Activated CD8-positive, alpha-beta T cell treated with anti-CD3 and anti-CD28 coated beads, Interleukin-2, amount 10 ng/mL, durations not matched to agents 7 days and 5 days (primary cell): Measurements from ENCODE around the gene EDA. TPM values are rescaled to one million over a fixed set of nuclear protein-coding genes. Genes with fewer than 3 reads are reported as not detected.
"Not testable (repeated sequence)": the region's sequence is repeated elsewhere in the genome, so short reads cannot be mapped to it uniquely, and the experiment has no call there.

Experiments
- ATAC-seq: fragments of 150-1000 bp; cut with Tn5 transposase; one replicate; pipeline ENCODE4 v1.10.0; 2021; ENCODE audit warnings: moderate library complexity
- CTCF ChIA-PET: fragments of 350-600 bp; sonication (Branson Sonifier 250); formaldehyde crosslinking; loops from one replicate; lab custom pipeline; 2021; ENCODE audit warnings: antibody characterized with exemption; lab: Charles Lee
- POLR2A ChIA-PET: fragments of 350-600 bp; sonication (Branson Sonifier 250); formaldehyde crosslinking; loops from one replicate; lab custom pipeline; 2021; ENCODE audit warnings: antibody characterized with exemption; lab: Charles Lee
- DNase-seq: peaks from one replicate; pipeline ENCODE4 v3.0.0-alpha.2; 2020
- H3K27ac Mint-ChIP-seq: one replicate; pipeline ENCODE4 v1.8.0; 2021; ENCODE audit warnings: mild to moderate bottlenecking, mixed read lengths
- H3K27me3 Mint-ChIP-seq: one replicate; pipeline ENCODE4 v1.8.0; 2021; ENCODE audit warnings: low read depth, mixed read lengths
- H3K36me3 Mint-ChIP-seq: one replicate; pipeline ENCODE4 v1.8.0; 2021; ENCODE audit warnings: low read depth, mixed read lengths
- H3K4me1 Mint-ChIP-seq: one replicate; pipeline ENCODE4 v1.8.0; 2021; ENCODE audit warnings: low read depth, mixed read lengths
- H3K4me3 Mint-ChIP-seq: one replicate; pipeline ENCODE4 v1.8.0; 2021; ENCODE audit warnings: mild to moderate bottlenecking, mixed read lengths
- H3K9me3 Mint-ChIP-seq: one replicate; pipeline ENCODE4 v1.8.0; 2022; ENCODE audit warnings: mixed read lengths; ENCODE audit not compliant: insufficient read depth
- total RNA-seq, 2 experiments: library from RNA; stranded (reverse); gene quantifications; one replicate each; pipeline ENCODE4 v1.2.3, GENCODE V29; 2021

Gene EDA
- total RNA-seq, 2 experiments from 2014 or later: 0.53 to 0.76 TPM

- Mint-ChIP-seq H3K27ac (no peak overlapping the region), H3K27me3 (no peaks in the 10 kb centered on the region), H3K36me3 (no peaks in the 10 kb centered on the region), H3K4me3 (no peak overlapping the region), H3K9me3 (no peaks in the 10 kb centered on the region), H3K4me1 (no peaks in the 10 kb centered on the region)
- DNase-seq (no peak), ATAC-seq (no peak)
- ChIA-PET POLR2A (no interaction called here), CTCF (interaction anchor here (1.4 kb wide), 1 partner anchor 61 kb away, joined by 3 read pairs; no protein-coding TSS in a partner anchor)
These were observed 353.5 kb downstream of the EDA start for GRCh38 chrX:69969460-69969859.

DNA sequence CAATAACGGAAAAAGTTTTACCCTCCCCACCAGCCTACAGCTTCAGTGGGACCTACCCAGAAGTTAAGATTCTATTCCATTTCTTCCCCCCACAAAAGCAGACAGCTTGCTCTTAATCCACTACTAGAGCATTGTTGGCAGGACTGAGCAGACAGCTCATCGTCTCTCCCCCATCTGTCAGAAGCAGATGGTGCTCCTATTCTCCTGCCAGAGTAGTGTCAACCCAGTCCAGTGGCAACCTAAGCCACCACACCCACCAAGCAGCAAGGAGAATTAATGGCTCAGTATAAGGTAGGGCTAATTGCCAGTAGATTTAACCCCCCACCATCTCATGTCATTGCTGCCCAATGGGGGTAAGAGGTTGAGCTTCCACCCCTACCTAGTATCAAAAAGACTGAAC lies 371.8 kb downstream of the EDA start:
- Mint-ChIP-seq H3K27ac (no peak overlapping the region), H3K36me3 (no peaks in the 10 kb centered on the region), H3K4me1 (no peaks in the 10 kb centered on the region), H3K4me3 (no peak overlapping the region), H3K9me3 (no peaks in the 10 kb centered on the region), H3K27me3 (no peaks in the 10 kb centered on the region)
- ATAC-seq (no peak), DNase-seq (no peak)
- ChIA-PET CTCF (no interaction called here), POLR2A (interaction anchor here (0.7 kb wide), 1 partner anchor 306 kb away, joined by 5 read pairs; no protein-coding TSS in a partner anchor)

DNA sequence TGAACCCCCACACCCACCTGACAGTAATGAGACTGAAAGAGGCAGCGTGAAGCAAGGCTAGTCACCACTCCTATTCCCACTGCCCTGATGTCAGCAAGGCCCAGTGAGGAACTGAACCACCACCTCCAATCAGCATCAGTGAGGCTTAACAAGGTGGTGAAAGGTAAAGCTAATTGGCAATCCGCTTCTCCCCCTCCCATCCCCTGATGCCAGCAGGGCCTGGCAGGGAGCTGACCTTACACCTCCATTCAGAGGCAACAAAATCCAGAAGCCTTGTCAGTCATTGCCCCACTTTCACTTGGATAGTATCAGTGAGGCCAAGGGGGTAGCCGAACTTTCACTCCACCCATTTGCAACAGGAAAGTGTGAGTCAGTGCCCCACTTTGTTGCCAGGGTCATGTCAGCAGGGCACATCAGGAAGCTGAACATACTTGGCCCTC lies 373.1 kb downstream of the EDA start:
- Mint-ChIP-seq H3K9me3 (no peaks in the 10 kb centered on the region), H3K36me3 (no peaks in the 10 kb centered on the region), H3K27me3 (no peaks in the 10 kb centered on the region), H3K4me3 (no peak overlapping the region), H3K4me1 (no peaks in the 10 kb centered on the region), H3K27ac (no peak overlapping the region)
- ATAC-seq (no peak), DNase-seq (peak; percentile 19)
- ChIA-PET POLR2A (no interaction called here), CTCF (no interaction called here)

- H3K4me3 Mint-ChIP-seq: no peak overlapping the region
- H3K4me1 Mint-ChIP-seq: no peaks in the 10 kb centered on the region
- ChIA-PET POLR2A (no interaction called here), CTCF (interaction anchor here (0.9 kb wide), 1 partner anchor 33 kb away, joined by 4 read pairs; no protein-coding TSS in a partner anchor)
- no peaks in the 10 kb centered on the region for H3K36me3 Mint-ChIP-seq
- H3K9me3 Mint-ChIP-seq: no peaks in the 10 kb centered on the region
- ATAC-seq: no peak
- H3K27ac Mint-ChIP-seq: no peak overlapping the region
- no peak for DNase-seq
- peaks cover 2% of the 10 kb centered on the region for H3K27me3 Mint-ChIP-seq
These were observed 375.8 kb downstream of the EDA start for GRCh38 chrX:69991685-69992084.

DNA sequence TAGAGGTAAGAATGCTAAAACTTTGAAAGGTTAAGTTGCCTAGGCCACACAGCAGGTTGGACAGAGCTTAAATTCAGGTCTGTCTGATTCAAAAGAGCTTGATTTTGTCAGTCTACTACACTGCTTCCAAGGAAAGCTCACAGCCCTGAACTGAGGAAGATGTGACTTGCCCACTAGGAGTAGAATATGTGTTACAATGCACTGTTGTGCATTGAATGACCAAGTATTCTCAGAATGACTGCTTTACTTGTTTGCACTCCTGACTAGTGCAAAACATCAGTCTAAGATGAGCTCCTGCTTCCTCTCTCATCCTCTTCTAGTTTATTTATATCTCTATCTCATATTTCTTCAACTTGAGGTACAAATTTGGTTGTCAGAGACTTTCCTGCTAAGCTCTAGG lies 377.6 kb downstream of the EDA start:
- Mint-ChIP-seq H3K4me1 (no peaks in the 10 kb centered on the region), H3K4me3 (no peak overlapping the region), H3K27ac (no peak overlapping the region), H3K36me3 (no peaks in the 10 kb centered on the region), H3K9me3 (no peaks in the 10 kb centered on the region), H3K27me3 (peaks cover 2% of the 10 kb centered on the region)
- POLR2A ChIA-PET: no interaction called here
- DNase-seq (no peak), ATAC-seq (no peak)
- CTCF ChIA-PET: no interaction called here

DNA sequence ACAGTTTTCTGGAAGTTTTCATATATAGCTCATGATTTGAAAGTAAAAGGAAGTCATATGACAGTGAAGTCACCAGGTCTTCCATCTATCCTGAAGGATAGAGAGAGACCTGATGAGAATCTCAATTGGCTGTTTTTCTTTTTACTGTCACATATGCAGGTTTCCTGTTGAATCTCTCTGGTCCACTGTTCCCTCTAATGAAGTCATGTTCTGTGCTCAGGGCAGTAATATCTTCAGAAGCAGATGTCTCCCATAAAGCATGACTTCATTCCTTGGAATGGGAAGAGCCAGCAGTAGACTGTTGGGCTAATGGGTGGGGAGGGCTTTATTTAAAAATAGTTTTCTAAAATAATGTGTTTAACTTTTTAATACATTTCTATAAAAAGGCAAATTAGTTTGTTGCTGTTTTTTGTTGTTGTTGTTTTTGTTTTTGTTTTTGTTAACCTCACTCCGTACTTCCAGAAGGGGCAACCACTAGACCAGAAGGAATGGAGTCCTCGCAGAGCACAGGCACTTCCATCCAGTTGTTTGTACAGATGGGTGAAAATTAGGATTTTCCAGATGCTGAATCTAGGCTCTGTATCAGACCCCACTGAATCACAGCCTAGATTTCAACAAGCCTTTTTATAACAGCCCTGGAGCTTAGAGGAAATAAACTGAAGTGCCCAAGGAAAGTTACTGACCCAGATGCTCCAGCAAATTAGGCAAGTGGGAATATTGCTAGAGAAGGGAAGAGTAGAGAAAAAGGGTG lies 379.6 kb downstream of the EDA start:
- H3K4me1 Mint-ChIP-seq: no peaks in the 10 kb centered on the region
- H3K27me3 Mint-ChIP-seq: peaks cover 2% of the 10 kb centered on the region
- no peak for ATAC-seq
- no peaks in the 10 kb centered on the region for H3K9me3 Mint-ChIP-seq
- no peak overlapping the region for H3K4me3 Mint-ChIP-seq
- H3K27ac Mint-ChIP-seq: no peak overlapping the region
- no peak for DNase-seq
- ChIA-PET CTCF (no interaction called here), POLR2A (no interaction called here)
- no peaks in the 10 kb centered on the region for H3K36me3 Mint-ChIP-seq

GRCh38 chrX:69996113-69996468 lies 380.2 kb downstream of the EDA start:
- ATAC-seq: no peak
- no peaks in the 10 kb centered on the region for H3K4me1 Mint-ChIP-seq

GRCh38 chrX:69998299-69998698 lies 382.4 kb downstream of the EDA start:
- POLR2A ChIA-PET, H3K27me3 Mint-ChIP-seq, H3K9me3 Mint-ChIP-seq, H3K4me3 Mint-ChIP-seq, DNase-seq, H3K27ac Mint-ChIP-seq, H3K36me3 Mint-ChIP-seq, CTCF ChIA-PET, ATAC-seq, H3K4me1 Mint-ChIP-seq: not testable (repeated sequence)

More at GRCh38 chrX:69996113-69996468, 380.2 kb downstream of the EDA start:
- ChIA-PET POLR2A (no interaction called here), CTCF (no interaction called here)
- no peak overlapping the region for H3K4me3 Mint-ChIP-seq
- H3K27ac Mint-ChIP-seq: no peak overlapping the region
- H3K27me3 Mint-ChIP-seq: peaks cover 2% of the 10 kb centered on the region
- no peaks in the 10 kb centered on the region for H3K9me3 Mint-ChIP-seq
- H3K36me3 Mint-ChIP-seq: no peaks in the 10 kb centered on the region
- no peak for DNase-seq

GRCh38 chrX:70001269-70001668 lies 385.4 kb downstream of the EDA start:
- H3K4me1 Mint-ChIP-seq: no peaks in the 10 kb centered on the region
- CTCF ChIA-PET: no interaction called here
- POLR2A ChIA-PET: no interaction called here
- H3K27ac Mint-ChIP-seq: no peak overlapping the region
- H3K27me3 Mint-ChIP-seq: no peaks in the 10 kb centered on the region
- ATAC-seq (no peak), DNase-seq (no peak)
- no peaks in the 10 kb centered on the region for H3K36me3 Mint-ChIP-seq
- no peaks in the 10 kb centered on the region for H3K9me3 Mint-ChIP-seq
- no peak overlapping the region for H3K4me3 Mint-ChIP-seq

GRCh38 chrX:70001708-70002341 lies 385.9 kb downstream of the EDA start:
- no peaks in the 10 kb centered on the region for H3K27me3 Mint-ChIP-seq
- POLR2A ChIA-PET: no interaction called here
- H3K9me3 Mint-ChIP-seq: no peaks in the 10 kb centered on the region
- DNase-seq: no peak
- ATAC-seq: no peak
- CTCF ChIA-PET: no interaction called here
- H3K4me1 Mint-ChIP-seq: no peaks in the 10 kb centered on the region
- H3K27ac Mint-ChIP-seq: no peak overlapping the region
- no peak overlapping the region for H3K4me3 Mint-ChIP-seq
- H3K36me3 Mint-ChIP-seq: no peaks in the 10 kb centered on the region

DNA sequence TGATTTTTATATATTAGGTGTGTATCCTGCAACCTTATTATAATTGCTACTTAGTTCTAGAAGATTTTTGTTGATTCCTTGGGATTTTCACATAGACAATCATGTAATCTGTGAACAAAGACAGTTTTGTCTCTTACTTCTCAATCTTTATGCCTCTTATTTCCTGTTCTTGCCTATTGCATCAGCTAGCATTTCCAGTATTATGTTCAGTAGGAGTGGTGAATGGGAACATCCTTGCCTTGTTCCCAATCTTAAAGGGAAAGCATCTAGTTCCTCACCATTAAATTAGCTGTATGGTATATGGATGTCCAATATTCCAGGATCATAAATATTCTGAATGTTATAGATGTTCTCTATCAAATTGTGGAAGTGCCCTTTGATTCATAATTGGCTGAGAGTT lies 392.0 kb downstream of the EDA start:
- no peaks in the 10 kb centered on the region for H3K4me1 Mint-ChIP-seq
- H3K27ac Mint-ChIP-seq: no peak overlapping the region
- no peaks in the 10 kb centered on the region for H3K36me3 Mint-ChIP-seq
- ChIA-PET CTCF (no interaction called here), POLR2A (no interaction called here)
- DNase-seq (no peak), ATAC-seq (no peak)
- H3K4me3 Mint-ChIP-seq: no peak overlapping the region
- H3K27me3 Mint-ChIP-seq: no peaks in the 10 kb centered on the region
- H3K9me3 Mint-ChIP-seq: no peaks in the 10 kb centered on the region

- ChIA-PET POLR2A (no interaction called here), CTCF (no interaction called here)
- no peak overlapping the region for H3K27ac Mint-ChIP-seq
- no peaks in the 10 kb centered on the region for H3K9me3 Mint-ChIP-seq
- ATAC-seq (no peak), DNase-seq (no peak)
- no peaks in the 10 kb centered on the region for H3K36me3 Mint-ChIP-seq
- no peak overlapping the region for H3K4me3 Mint-ChIP-seq
- no peaks in the 10 kb centered on the region for H3K27me3 Mint-ChIP-seq
- H3K4me1 Mint-ChIP-seq: no peaks in the 10 kb centered on the region
These were observed 393.1 kb downstream of the EDA start for GRCh38 chrX:70009049-70009448.
